ENCODE data around the gene SPA17.

GRCh38 chr11:124676386-124676785, 2.7 kb downstream of the SPA17 start:
- TF ChIP-seq ZNF398 (CRISPR knock-in tag; IDR thresholded peaks at IDR 0.05): no peak
- TF ChIP-seq MYC (IDR thresholded peaks at IDR 0.05; ENCODE audit: low read depth, low read length): no peak
- no peak for TF ChIP-seq MYC (CRISPR knock-in tag; IDR thresholded peaks at IDR 0.05; ENCODE audit: borderline replicate concordance, low read depth)
- no peak for TF ChIP-seq YY1 (IDR thresholded peaks at IDR 0.05; ENCODE audit: borderline replicate concordance in 1 of 3, control insufficient read depth in 1 of 3, extremely low read depth in 1 of 3, insufficient read depth in 3 of 3, insufficient read length in 1 of 3, insufficient replicate concordance in 2 of 3, low read depth in 1 of 3, low read length in 2 of 3)
- TF ChIP-seq SP1 (CRISPR knock-in tag; IDR thresholded peaks at IDR 0.05): no peak
- TF ChIP-seq, protein P1, sequence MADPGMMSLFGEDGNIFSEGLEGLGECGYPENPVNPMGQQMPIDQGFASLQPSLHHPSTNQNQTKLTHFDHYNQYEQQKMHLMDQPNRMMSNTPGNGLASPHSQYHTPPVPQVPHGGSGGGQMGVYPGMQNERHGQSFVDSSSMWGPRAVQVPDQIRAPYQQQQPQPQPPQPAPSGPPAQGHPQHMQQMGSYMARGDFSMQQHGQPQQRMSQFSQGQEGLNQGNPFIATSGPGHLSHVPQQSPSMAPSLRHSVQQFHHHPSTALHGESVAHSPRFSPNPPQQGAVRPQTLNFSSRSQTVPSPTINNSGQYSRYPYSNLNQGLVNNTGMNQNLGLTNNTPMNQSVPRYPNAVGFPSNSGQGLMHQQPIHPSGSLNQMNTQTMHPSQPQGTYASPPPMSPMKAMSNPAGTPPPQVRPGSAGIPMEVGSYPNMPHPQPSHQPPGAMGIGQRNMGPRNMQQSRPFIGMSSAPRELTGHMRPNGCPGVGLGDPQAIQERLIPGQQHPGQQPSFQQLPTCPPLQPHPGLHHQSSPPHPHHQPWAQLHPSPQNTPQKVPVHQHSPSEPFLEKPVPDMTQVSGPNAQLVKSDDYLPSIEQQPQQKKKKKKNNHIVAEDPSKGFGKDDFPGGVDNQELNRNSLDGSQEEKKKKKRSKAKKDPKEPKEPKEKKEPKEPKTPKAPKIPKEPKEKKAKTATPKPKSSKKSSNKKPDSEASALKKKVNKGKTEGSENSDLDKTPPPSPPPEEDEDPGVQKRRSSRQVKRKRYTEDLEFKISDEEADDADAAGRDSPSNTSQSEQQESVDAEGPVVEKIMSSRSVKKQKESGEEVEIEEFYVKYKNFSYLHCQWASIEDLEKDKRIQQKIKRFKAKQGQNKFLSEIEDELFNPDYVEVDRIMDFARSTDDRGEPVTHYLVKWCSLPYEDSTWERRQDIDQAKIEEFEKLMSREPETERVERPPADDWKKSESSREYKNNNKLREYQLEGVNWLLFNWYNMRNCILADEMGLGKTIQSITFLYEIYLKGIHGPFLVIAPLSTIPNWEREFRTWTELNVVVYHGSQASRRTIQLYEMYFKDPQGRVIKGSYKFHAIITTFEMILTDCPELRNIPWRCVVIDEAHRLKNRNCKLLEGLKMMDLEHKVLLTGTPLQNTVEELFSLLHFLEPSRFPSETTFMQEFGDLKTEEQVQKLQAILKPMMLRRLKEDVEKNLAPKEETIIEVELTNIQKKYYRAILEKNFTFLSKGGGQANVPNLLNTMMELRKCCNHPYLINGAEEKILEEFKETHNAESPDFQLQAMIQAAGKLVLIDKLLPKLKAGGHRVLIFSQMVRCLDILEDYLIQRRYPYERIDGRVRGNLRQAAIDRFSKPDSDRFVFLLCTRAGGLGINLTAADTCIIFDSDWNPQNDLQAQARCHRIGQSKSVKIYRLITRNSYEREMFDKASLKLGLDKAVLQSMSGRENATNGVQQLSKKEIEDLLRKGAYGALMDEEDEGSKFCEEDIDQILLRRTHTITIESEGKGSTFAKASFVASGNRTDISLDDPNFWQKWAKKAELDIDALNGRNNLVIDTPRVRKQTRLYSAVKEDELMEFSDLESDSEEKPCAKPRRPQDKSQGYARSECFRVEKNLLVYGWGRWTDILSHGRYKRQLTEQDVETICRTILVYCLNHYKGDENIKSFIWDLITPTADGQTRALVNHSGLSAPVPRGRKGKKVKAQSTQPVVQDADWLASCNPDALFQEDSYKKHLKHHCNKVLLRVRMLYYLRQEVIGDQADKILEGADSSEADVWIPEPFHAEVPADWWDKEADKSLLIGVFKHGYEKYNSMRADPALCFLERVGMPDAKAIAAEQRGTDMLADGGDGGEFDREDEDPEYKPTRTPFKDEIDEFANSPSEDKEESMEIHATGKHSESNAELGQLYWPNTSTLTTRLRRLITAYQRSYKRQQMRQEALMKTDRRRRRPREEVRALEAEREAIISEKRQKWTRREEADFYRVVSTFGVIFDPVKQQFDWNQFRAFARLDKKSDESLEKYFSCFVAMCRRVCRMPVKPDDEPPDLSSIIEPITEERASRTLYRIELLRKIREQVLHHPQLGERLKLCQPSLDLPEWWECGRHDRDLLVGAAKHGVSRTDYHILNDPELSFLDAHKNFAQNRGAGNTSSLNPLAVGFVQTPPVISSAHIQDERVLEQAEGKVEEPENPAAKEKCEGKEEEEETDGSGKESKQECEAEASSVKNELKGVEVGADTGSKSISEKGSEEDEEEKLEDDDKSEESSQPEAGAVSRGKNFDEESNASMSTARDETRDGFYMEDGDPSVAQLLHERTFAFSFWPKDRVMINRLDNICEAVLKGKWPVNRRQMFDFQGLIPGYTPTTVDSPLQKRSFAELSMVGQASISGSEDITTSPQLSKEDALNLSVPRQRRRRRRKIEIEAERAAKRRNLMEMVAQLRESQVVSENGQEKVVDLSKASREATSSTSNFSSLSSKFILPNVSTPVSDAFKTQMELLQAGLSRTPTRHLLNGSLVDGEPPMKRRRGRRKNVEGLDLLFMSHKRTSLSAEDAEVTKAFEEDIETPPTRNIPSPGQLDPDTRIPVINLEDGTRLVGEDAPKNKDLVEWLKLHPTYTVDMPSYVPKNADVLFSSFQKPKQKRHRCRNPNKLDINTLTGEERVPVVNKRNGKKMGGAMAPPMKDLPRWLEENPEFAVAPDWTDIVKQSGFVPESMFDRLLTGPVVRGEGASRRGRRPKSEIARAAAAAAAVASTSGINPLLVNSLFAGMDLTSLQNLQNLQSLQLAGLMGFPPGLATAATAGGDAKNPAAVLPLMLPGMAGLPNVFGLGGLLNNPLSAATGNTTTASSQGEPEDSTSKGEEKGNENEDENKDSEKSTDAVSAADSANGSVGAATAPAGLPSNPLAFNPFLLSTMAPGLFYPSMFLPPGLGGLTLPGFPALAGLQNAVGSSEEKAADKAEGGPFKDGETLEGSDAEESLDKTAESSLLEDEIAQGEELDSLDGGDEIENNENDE (IDR thresholded peaks at IDR 0.05; ENCODE audit: low read depth, low read length): no peak
- TF ChIP-seq EGR1 (conservative IDR thresholded peaks at IDR 0.05): no peak

Measured in K562 (cell line).